ENCODE measurements around the gene PARD6B. TPM values are rescaled to one million over a fixed set of nuclear protein-coding genes. Genes with fewer than 3 reads are reported as not detected.
A peak's percentile ranks its signal among the peaks of the same experiment; 100 is the strongest.
"Not testable (repeated sequence)": the region's sequence is repeated elsewhere in the genome, so short reads cannot be mapped to it uniquely, and the experiment has no call there.

The PARD6B gene
- total RNA-seq, 1 donor from 2014 or later: 45.7 TPM

DNA sequence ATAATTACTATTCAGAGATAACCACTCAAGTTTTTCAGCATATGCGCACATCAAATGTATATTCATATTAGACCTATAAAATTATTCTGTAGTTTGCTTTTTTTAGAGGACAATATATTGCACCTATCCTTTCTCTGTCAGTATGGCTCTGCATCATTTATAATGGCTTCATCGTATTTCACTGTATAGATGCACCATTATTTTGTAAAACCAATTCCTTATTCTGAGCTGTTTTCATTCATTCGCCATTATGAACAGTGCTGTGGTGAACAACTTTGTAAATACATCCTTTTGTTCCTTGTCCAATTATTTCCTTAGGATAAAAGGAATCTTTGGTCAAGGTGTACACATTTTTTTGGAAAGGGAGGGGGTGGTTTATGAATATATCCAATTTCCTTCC lies 34.3 kb downstream of the PARD6B start:
- Mint-ChIP-seq H3K27me3 (ENCODE audit: insufficient read depth, low read depth) (peaks cover 2% of the 10 kb centered on the region), H3K9me3 (no peaks in the 10 kb centered on the region), H3K4me1 (peaks cover 31% of the 10 kb centered on the region), H3K36me3 (no peaks in the 10 kb centered on the region), H3K27ac (no peak overlapping the region), H3K4me3 (no peak overlapping the region)
- Histone ChIP-seq H3K9me3 (ENCODE audit: low read depth) (no peaks in the 10 kb centered on the region), H3K4me1 (peaks cover 13% of the 10 kb centered on the region), H3K36me3 (no peaks in the 10 kb centered on the region), H3K79me2 (ENCODE audit: low read depth) (no peaks in the 10 kb centered on the region), H2AFZ (replicated peaks) (no peak overlapping the region), H3K9ac (no peak overlapping the region), H4K20me1 (ENCODE audit: low read depth) (no peaks in the 10 kb centered on the region), H3K4me2 (no peak overlapping the region), H3K27ac (no peak overlapping the region), H3K27me3 (no peaks in the 10 kb centered on the region), H3K4me3 (no peak overlapping the region), H3F3A (ENCODE audit: low read depth) (peaks cover 7% of the 10 kb centered on the region)
- TF ChIP-seq, protein P1, sequence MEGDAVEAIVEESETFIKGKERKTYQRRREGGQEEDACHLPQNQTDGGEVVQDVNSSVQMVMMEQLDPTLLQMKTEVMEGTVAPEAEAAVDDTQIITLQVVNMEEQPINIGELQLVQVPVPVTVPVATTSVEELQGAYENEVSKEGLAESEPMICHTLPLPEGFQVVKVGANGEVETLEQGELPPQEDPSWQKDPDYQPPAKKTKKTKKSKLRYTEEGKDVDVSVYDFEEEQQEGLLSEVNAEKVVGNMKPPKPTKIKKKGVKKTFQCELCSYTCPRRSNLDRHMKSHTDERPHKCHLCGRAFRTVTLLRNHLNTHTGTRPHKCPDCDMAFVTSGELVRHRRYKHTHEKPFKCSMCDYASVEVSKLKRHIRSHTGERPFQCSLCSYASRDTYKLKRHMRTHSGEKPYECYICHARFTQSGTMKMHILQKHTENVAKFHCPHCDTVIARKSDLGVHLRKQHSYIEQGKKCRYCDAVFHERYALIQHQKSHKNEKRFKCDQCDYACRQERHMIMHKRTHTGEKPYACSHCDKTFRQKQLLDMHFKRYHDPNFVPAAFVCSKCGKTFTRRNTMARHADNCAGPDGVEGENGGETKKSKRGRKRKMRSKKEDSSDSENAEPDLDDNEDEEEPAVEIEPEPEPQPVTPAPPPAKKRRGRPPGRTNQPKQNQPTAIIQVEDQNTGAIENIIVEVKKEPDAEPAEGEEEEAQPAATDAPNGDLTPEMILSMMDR (IDR thresholded peaks at IDR 0.05): no peak
- TF ChIP-seq EZH2phosphoT487 (IDR thresholded peaks at IDR 0.05) (no peak), EZH2 (IDR thresholded peaks at IDR 0.05) (no peak)
- DNase-seq (ENCODE audit: low spot score): no peak

DNA sequence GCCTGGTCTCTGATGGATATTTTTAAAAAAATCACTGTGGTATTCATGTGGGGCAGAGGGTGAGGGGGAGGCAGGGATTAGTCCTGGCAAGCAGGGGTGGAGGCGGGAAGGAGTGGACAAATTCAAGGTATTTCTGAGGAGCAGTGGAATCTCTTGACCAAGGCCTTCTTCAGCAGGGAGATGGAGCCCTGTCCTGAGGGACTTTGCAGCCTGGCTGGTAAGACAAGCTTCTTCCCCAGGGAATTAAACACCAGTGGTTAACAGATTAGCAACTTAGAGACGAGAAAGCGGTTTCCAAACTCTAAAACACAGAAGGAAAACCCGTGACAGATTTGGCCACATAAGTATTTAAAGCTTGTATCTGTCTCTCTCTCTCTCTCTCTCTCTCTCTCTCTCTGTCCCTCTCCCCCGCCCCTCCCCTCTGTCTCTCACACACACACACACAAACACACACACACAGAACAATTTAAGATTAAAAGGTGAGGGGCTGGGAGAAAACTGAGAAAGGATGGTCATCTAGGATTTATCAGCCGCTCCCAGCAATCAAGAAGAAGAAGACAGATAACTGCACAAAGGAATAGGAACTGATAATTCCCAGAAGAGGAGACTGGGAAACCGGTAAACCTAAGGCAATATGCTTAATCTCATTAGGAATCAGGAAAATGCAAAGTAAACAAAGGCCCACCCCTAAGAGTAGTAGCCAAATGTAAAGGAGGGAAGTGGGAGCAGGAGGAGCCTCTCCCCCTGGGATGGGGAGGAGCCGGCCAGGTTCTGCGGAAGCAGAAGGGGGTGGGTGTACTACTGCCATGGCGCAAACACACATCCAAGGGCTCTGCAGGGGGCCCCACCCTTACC lies 35.8 kb downstream of the PARD6B start:
- not testable (repeated sequence) for H3K9ac ChIP-seq; H3K27me3 ChIP-seq; H3K9me3 ChIP-seq (ENCODE audit: low read depth); H3K36me3 ChIP-seq; H3K4me1 ChIP-seq; H3K9me3 Mint-ChIP-seq; H4K20me1 ChIP-seq (ENCODE audit: low read depth); H3K4me3 ChIP-seq; H3K27me3 Mint-ChIP-seq (ENCODE audit: insufficient read depth, low read depth); DNase-seq (ENCODE audit: low spot score); H3K4me3 Mint-ChIP-seq; H3K79me2 ChIP-seq (ENCODE audit: low read depth); H3K36me3 Mint-ChIP-seq; H3F3A ChIP-seq (ENCODE audit: low read depth); H3K27ac ChIP-seq
- H3K4me1 Mint-ChIP-seq: peaks cover 25% of the 10 kb centered on the region
- H2AFZ ChIP-seq (replicated peaks): peak overlapping the region; percentile 63
- H3K27ac Mint-ChIP-seq: peak overlapping the region; percentile 57
- peak overlapping the region; percentile 55 for H3K4me2 ChIP-seq

DNA sequence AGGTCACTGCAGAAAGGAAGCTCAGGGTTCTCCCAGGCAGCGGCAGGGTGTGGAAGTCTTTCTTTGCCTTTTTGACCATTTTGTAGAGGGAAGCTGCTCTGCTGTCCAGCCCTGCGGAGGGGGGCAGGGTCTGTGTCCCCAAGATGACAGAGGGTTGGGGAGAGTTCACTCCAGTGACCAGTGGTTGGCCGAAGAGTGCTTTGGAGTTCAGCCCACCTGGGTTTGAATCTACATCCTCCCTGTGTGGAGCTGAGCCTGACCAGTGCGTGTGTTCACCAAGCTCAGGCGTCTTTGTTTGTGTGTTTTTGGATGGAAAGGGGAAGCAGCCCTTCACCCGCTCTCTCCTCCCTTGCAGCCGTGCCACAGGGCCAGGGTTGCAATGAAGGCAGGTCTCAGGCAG lies 37.6 kb downstream of the PARD6B start:
- H3K36me3 Mint-ChIP-seq: not testable (repeated sequence)
- peaks cover 21% of the 10 kb centered on the region for H3K4me1 Mint-ChIP-seq

DNA sequence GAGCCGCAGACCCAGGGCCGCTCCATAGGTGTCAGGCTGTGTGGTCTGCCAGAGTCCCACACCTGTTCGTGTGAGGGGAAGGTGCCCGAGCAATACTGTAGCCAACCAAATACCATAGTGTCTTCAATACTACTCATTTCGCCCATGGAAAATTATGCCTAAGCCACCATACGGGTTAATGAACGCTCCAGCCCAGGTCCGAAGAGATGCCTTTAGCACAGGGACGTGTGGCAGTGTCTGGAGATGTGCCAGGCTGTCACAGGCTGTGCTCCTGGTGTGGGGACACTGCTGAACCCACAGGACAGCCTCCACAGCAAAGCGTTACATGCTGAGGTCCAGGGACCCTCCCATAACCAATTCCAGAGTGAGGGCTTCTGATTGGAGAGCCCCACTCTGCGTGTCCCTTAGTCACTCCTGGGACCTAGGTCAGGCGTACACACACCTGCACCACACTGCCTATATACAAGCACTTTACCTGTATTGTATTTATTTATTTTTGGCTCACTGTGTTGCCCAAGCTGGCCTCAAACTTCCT lies 38.2 kb downstream of the PARD6B start:
- H3K36me3 ChIP-seq; DNase-seq (ENCODE audit: low spot score): not testable (repeated sequence)

More for the DNA sequence above, 37.6 kb downstream of the PARD6B start:
- H3K27ac ChIP-seq; H3F3A ChIP-seq (ENCODE audit: low read depth); H2AFZ ChIP-seq (replicated peaks); H3K27me3 Mint-ChIP-seq (ENCODE audit: insufficient read depth, low read depth); H3K36me3 ChIP-seq; H3K4me1 ChIP-seq; H3K4me2 ChIP-seq; H3K27ac Mint-ChIP-seq; H3K4me3 Mint-ChIP-seq; H3K4me3 ChIP-seq; H3K79me2 ChIP-seq (ENCODE audit: low read depth); H4K20me1 ChIP-seq (ENCODE audit: low read depth); H3K9me3 ChIP-seq (ENCODE audit: low read depth); H3K9me3 Mint-ChIP-seq; H3K27me3 ChIP-seq; H3K9ac ChIP-seq: not testable (repeated sequence)
- DNase-seq (ENCODE audit: low spot score): peak; percentile 37

DNA sequence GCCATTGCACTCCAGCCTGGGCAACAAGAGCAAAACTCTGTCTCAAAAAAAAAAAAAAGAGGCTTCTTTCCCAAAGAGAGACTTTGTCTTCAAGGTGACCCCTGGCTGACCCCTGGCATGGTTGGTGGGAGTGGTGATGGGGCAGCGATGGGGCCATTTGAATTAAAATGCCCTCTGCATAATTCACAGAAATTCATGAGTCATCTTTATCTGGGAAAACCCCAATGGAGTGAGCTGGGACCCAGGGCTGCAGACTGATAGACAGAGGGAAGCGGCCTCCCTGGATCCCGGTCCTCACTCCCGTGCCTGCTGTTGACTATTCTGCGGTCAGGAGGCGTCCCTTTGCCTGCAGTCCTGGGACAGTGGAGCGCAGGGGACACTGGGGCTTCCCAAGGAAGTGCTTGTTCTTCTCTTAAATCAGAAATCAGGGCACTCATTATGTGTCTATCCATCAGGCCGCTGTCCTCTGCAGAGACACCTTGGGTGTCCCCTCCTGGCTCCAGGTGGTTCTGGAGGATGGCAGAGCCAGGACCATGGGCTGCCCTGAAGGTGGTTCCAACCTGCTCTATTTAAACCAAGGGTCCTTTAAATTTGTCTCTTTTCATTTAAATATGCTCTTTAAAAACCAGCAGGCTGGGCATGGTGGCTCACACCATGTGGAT lies 40.2 kb downstream of the PARD6B start:
- not testable (repeated sequence) for H3K36me3 ChIP-seq; H3K36me3 Mint-ChIP-seq; H3K9me3 ChIP-seq (ENCODE audit: low read depth); H3K9me3 Mint-ChIP-seq; H2AFZ ChIP-seq (replicated peaks); DNase-seq (ENCODE audit: low spot score); H3K27ac ChIP-seq; H3K4me3 ChIP-seq; H3K27me3 ChIP-seq; H4K20me1 ChIP-seq (ENCODE audit: low read depth); H3K79me2 ChIP-seq (ENCODE audit: low read depth); H3K27ac Mint-ChIP-seq; H3K4me2 ChIP-seq; H3K27me3 Mint-ChIP-seq (ENCODE audit: insufficient read depth, low read depth); H3F3A ChIP-seq (ENCODE audit: low read depth); H3K4me3 Mint-ChIP-seq; H3K9ac ChIP-seq
- H3K4me1 Mint-ChIP-seq: peaks cover 20% of the 10 kb centered on the region
- peaks cover 11% of the 10 kb centered on the region for H3K4me1 ChIP-seq

More for the DNA sequence above, 38.2 kb downstream of the PARD6B start:
- H3K79me2 ChIP-seq (ENCODE audit: low read depth); H3K27me3 ChIP-seq; H2AFZ ChIP-seq (replicated peaks); H3K4me3 ChIP-seq; H3F3A ChIP-seq (ENCODE audit: low read depth); H3K9ac ChIP-seq; H3K4me2 ChIP-seq; H3K36me3 Mint-ChIP-seq; H3K27ac Mint-ChIP-seq; H3K27me3 Mint-ChIP-seq (ENCODE audit: insufficient read depth, low read depth); H3K27ac ChIP-seq; H3K9me3 ChIP-seq (ENCODE audit: low read depth); H4K20me1 ChIP-seq (ENCODE audit: low read depth); H3K9me3 Mint-ChIP-seq; H3K4me3 Mint-ChIP-seq; H3K4me1 ChIP-seq: not testable (repeated sequence)
- peaks cover 21% of the 10 kb centered on the region for H3K4me1 Mint-ChIP-seq
